Heart left ventricle (tissue), 16 donors: ENCODE measurements around the gene ITSN1. TPM values are rescaled to one million over a fixed set of nuclear protein-coding genes. Genes with fewer than 3 reads are reported as not detected.

Source experiments
- ATAC-seq, 4 donors: fragments of 200-7000 bp; cut with Tn5 transposase; one replicate each; pipeline ENCODE4 v1.9.1; 2020 to 2022; ENCODE audit warnings: moderate library complexity in 4 of 4, mild to moderate bottlenecking in 3 of 4, moderate number of reproducible peaks in 1 of 4
- DNase-seq, 5 donors: peaks; one replicate each; pipeline ENCODE4 v3.0.0-alpha.2; 2020
- H3K27ac ChIP-seq, 12 donors: fragments of 200-600 bp; sonication (generic) in 4 of 12; one replicate each; pipeline versions ENCODE4 v1.5.0 to v1.8.0; 2016 to 2022; ENCODE audit warnings: mild to moderate bottlenecking in 2 of 12
- H3K27me3 ChIP-seq, 9 donors: fragments of 200-600 bp; sonication (generic) in 2 of 9; one replicate each; pipeline versions ENCODE4 v1.5.1 to v1.8.0; 2016 to 2022; ENCODE audit warnings: mild to moderate bottlenecking in 3 of 9
- H3K36me3 ChIP-seq, 9 donors: fragments of 200-600 bp; sonication (generic) in 2 of 9; one replicate each; pipeline versions ENCODE4 v1.5.0 to v1.8.0; 2018 to 2022; ENCODE audit warnings: mild to moderate bottlenecking in 2 of 9
- H3K4me1 ChIP-seq, 12 donors: fragments of 200-600 bp; sonication (generic) in 4 of 12; one replicate each; pipeline versions ENCODE4 v1.5.0 to v1.8.0; 2016 to 2022; ENCODE audit warnings: mild to moderate bottlenecking in 3 of 12
- H3K4me3 ChIP-seq, 12 donors: fragments of 200-600 bp; sonication (generic) in 4 of 12; one replicate each; pipeline versions ENCODE4 v1.5.0 to v1.8.0; 2017 to 2022; ENCODE audit warnings: mild to moderate bottlenecking in 9 of 12, moderate library complexity in 4 of 12
- H3K9me3 ChIP-seq, 12 donors: fragments of 200-600 bp; sonication (generic) in 4 of 12; one replicate each; pipeline versions ENCODE4 v1.5.0 to v1.8.0; 2016 to 2022; ENCODE audit warnings: mild to moderate bottlenecking in 1 of 12
- CTCF ChIP-seq, 12 donors: fragments of 200-600 bp; sonication (generic) in 4 of 12; IDR thresholded peaks; one replicate each; pipeline versions ENCODE4 v1.5.0 to v1.8.0; 2018 to 2022; ENCODE audit warnings: antibody characterized with exemption in 12 of 12, mild to moderate bottlenecking in 5 of 12
- POLR2A ChIP-seq, 2 donors: fragments of 450-650 bp; IDR thresholded peaks; one replicate each; pipeline ENCODE4 v1.6.1; 2017; ENCODE audit warnings: antibody characterized with exemption in 2 of 2, mild to moderate bottlenecking in 2 of 2, moderate library complexity in 2 of 2
- WGBS, 4 donors: extraction: QIAGEN DNeasy Blood & Tissue Kit in 2 of 4; methylation state at CpG; one replicate each; pipeline versions ENCODE4 v1.1.5 to v1.1.7; 2013 to 2018; 5-methylcytosine and 5-hydroxymethylcytosine counted together
- intact Hi-C, 10 donors: fragments of 100-400 bp; cut with DNase I; formaldehyde crosslinking; loops; one replicate each; pipeline versions ENCODE4 v1.11.1 to v1.14.2; 2022
- polyA plus RNA-seq, 2 donors: library from polyadenylated mRNA; stranded (reverse); fragments of 200-250 nt; gene quantifications; one replicate each; pipeline ENCODE4 v1.2.3, GENCODE V29; 2013
- total RNA-seq, 9 donors: library from RNA; depleted of rRNA in 2 of 9; stranded (reverse); fragments of >200 nt in 2 of 9; fragmentation: NEBNext Ultra II Directional in 3 of 9; extraction: Animal tissue kit (Norgen Biotek cat#: 25700) in 3 of 9; gene quantifications; one replicate each; pipeline versions ENCODE4 v1.1.0 to v1.2.4, GENCODE V29; 2016 to 2023
- donor health status: ischemic (EF 13 %, LVEDD 7.1; RV severe dilation, severe dysfunction).
- donor health status: healthy with polysubstance abuse.
- donor health status: DM: no; HTN: yes; CAD: no.
- donor health status: DM: no; HTN: no; CAD: no.
- donor health status: ischemic (EF 25% LVEDD 6.9; RV normal size, moderate dysfunction).
- donor health status: ischemic (EF 25% LVEDD 5.7; RV mildly dilated, moderate dysfunction).
- donor health status: healthy.
- donor health status: DM: yes; HTN: yes; CAD: no.
- donor health status: ischemic (EF 35%, LVEDD 5.7; RV mildly dilated, moderate dysfunction).
- donor health status: nonischemic (EF 11% LVEDD 7.7; RV severe dilation, severe dysfunction).
- donor health status: DM: yes; HTN: yes; CAD: no.
- donor health status: PGD.
- donor health status: ischemic (EF 29% LVEDD 5.4; RV normal size, mild dysfunction).
- donor health status: nonischemic (EF 23%, LVEDD 6.1; RV moderate dilation, normal function).

The ITSN1 gene
- total and polyA plus RNA-seq, 11 donors, result 17.2 to 51.5 (median 34.0) TPM

GRCh38 chr21:33661146-33661545 lies 18.8 kb downstream of the ITSN1 start:
- no peak for DNase-seq
- intact Hi-C loops, result no loop called here
- no peak for ATAC-seq
- H3K27ac ChIP-seq, result no peak overlapping the region
- H3K27me3 ChIP-seq, result no peaks in the 10 kb centered on the region
- TF ChIP-seq POLR2A (IDR thresholded peaks at IDR 0.05), result no peak
- TF ChIP-seq CTCF (IDR thresholded peaks at IDR 0.05), result no peak
- 82 to 94% (median 90%) methylated on average over 1 of the region's 1 CpG for WGBS, 4 donors
- no peaks in the 10 kb centered on the region for H3K36me3 ChIP-seq
- H3K4me3 ChIP-seq, result no peak overlapping the region
- peaks cover 0 to 42% (median 25%) of the 10 kb centered on the region in 12 donors for H3K4me1 ChIP-seq
- no peaks in the 10 kb centered on the region for H3K9me3 ChIP-seq

GRCh38 chr21:33662046-33662445 lies 19.7 kb downstream of the ITSN1 start:
- ATAC-seq (no peak), DNase-seq (no peak)
- Histone ChIP-seq H3K27ac (no peak overlapping the region), H3K4me1 (peaks cover 0 to 39% (median 22%) of the 10 kb centered on the region in 12 donors), H3K36me3 (no peaks in the 10 kb centered on the region), H3K4me3 (no peak overlapping the region), H3K27me3 (no peaks in the 10 kb centered on the region), H3K9me3 (no peaks in the 10 kb centered on the region)
- TF ChIP-seq CTCF (IDR thresholded peaks at IDR 0.05), result no peak
- TF ChIP-seq POLR2A (IDR thresholded peaks at IDR 0.05), result no peak
- intact Hi-C loops, result no loop called here
- WGBS, 4 donors, result 83 to 90% (median 88%) methylated on average over 3 of the region's 3 CpGs

GRCh38 chr21:33663241-33663640 lies 20.9 kb downstream of the ITSN1 start:
- Histone ChIP-seq H3K4me3 (no peak overlapping the region), H3K36me3 (no peaks in the 10 kb centered on the region), H3K27me3 (no peaks in the 10 kb centered on the region), H3K27ac (no peak overlapping the region), H3K9me3 (no peaks in the 10 kb centered on the region), H3K4me1 (peaks cover 0 to 40% (median 25%) of the 10 kb centered on the region in 12 donors)
- TF ChIP-seq CTCF (IDR thresholded peaks at IDR 0.05), result no peak
- TF ChIP-seq POLR2A (IDR thresholded peaks at IDR 0.05), result no peak
- ATAC-seq (no peak), DNase-seq (no peak)
- intact Hi-C loops, result no loop called here
- WGBS, 4 donors, result 86 to 93% (median 90%) methylated on average over 2 of the region's 2 CpGs

GRCh38 chr21:33664135-33664534 lies 21.8 kb downstream of the ITSN1 start:
- peaks cover 0 to 40% (median 24%) of the 10 kb centered on the region in 12 donors for H3K4me1 ChIP-seq
- intact Hi-C loops, result no loop called here

More at GRCh38 chr21:33664135-33664534, 21.8 kb downstream of the ITSN1 start:
- WGBS, 4 donors, result 96 to 99% (median 98%) methylated on average over 3 of the region's 3 CpGs
- Histone ChIP-seq H3K4me3 (no peak overlapping the region), H3K9me3 (no peaks in the 10 kb centered on the region), H3K27ac (no peak overlapping the region), H3K27me3 (no peaks in the 10 kb centered on the region), H3K36me3 (no peaks in the 10 kb centered on the region)
- DNase-seq (no peak), ATAC-seq (no peak)
- TF ChIP-seq CTCF (IDR thresholded peaks at IDR 0.05) (no peak), POLR2A (IDR thresholded peaks at IDR 0.05) (no peak)
